B cell (primary cell): ENCODE results near the gene RBP4. TPM values are rescaled to one million over a fixed set of nuclear protein-coding genes. Genes with fewer than 3 reads are reported as not detected.

Experiments used
- ATAC-seq: fragments of 200-7000 bp; cut with Tn5 transposase; one replicate; pipeline ENCODE4 v1.10.0; 2021; ENCODE audit warnings: low read depth, mild to moderate bottlenecking, moderate number of reproducible peaks, moderate library complexity
- CTCF ChIA-PET: fragments of 350-600 bp; sonication (Branson Sonifier 250); formaldehyde crosslinking; loops from one replicate; lab custom pipeline; 2021; ENCODE audit warnings: antibody characterized with exemption, inconsistent platforms; lab: Charles Lee
- POLR2A ChIA-PET: fragments of 350-600 bp; sonication (Branson Sonifier 250); formaldehyde crosslinking; loops from one replicate; lab custom pipeline; 2021; ENCODE audit warnings: antibody characterized with exemption; lab: Charles Lee
- DNase-seq: peaks from one replicate; pipeline ENCODE4 v3.0.0; 2013
- H2AFZ ChIP-seq: 2 replicates; pipeline ENCODE4 v1.6.1; 2012; ENCODE audit warnings: mild to moderate bottlenecking, low read depth, low read length; ENCODE audit not compliant: insufficient read depth, poor library complexity, severe bottlenecking
- H3K27ac ChIP-seq, 2 donors: 1 replicate in 1 of 2; 2 replicates in 1 of 2; pipeline ENCODE4 v1.5.1; 2012 to 2013; ENCODE audit warnings: low read length in 2 of 2, mild to moderate bottlenecking in 2 of 2, moderate library complexity in 1 of 2
- H3K27me3 ChIP-seq, 4 experiments: fragments of 200-600 bp in 1 of 4; sonication (generic) in 1 of 4; replicated peaks in 1 of 4; 1 replicate in 2 of 4; 2 replicates in 2 of 4; pipeline versions ENCODE4 v1.6.1 to v1.7.0; 2013 to 2016; ENCODE audit warnings: low read length in 3 of 4, mild to moderate bottlenecking in 2 of 4, mixed read lengths in 1 of 4, moderate library complexity in 1 of 4; ENCODE audit not compliant: insufficient read depth in 4 of 4, control insufficient read depth in 3 of 4; ENCODE audit errors: control extremely low read depth in 1 of 4
- H3K36me3 ChIP-seq, 2 experiments: replicated peaks in 1 of 2; 1 replicate in 1 of 2; 2 replicates in 1 of 2; pipeline versions ENCODE4 v1.6.1 to v1.7.1; 2013; ENCODE audit warnings: low read length in 1 of 2; ENCODE audit not compliant: insufficient read depth in 2 of 2, control insufficient read depth in 1 of 2; ENCODE audit errors: control extremely low read depth in 1 of 2, extremely low read depth in 1 of 2
- H3K4me1 ChIP-seq, 2 donors: fragments of 200-600 bp in 1 of 2; sonication (generic) in 1 of 2; 1 replicate in 1 of 2; 2 replicates in 1 of 2; pipeline versions ENCODE4 v1.5.1 to v1.6.1; 2013 to 2017; ENCODE audit warnings: low read length in 2 of 2; ENCODE audit not compliant: control insufficient read depth in 2 of 2, insufficient read depth in 2 of 2
- H3K4me2 ChIP-seq: replicated peaks from 2 replicates; pipeline ENCODE3; 2012; ENCODE audit warnings: mild to moderate bottlenecking, low read depth, low read length; ENCODE audit not compliant: poor library complexity, severe bottlenecking
- H3K4me3 ChIP-seq, 5 experiments: fragments of 200-600 bp in 1 of 5; sonication (generic) in 1 of 5; 1 replicate in 3 of 5; 2 replicates in 2 of 5; pipeline versions ENCODE4 v1.5.1 to v1.7.0; 2011 to 2016; ENCODE audit warnings: low read length in 4 of 5, mild to moderate bottlenecking in 4 of 5, low read depth in 2 of 5, control low read depth in 1 of 5, moderate library complexity in 1 of 5; ENCODE audit not compliant: insufficient read depth in 1 of 5; ENCODE audit errors: control extremely low read depth in 1 of 5, extremely low read depth in 1 of 5
- H3K79me2 ChIP-seq: fragments of 200-600 bp; sonication (generic); one replicate; pipeline ENCODE4 v1.6.0; 2016; ENCODE audit warnings: low read length; ENCODE audit not compliant: control insufficient read depth, insufficient read depth
- H3K9ac ChIP-seq: fragments of 200-600 bp; sonication (generic); 2 replicates; pipeline ENCODE4 v1.6.1; 2017; ENCODE audit warnings: mild to moderate bottlenecking, low read length, moderate library complexity
- H3K9me3 ChIP-seq, 3 donors: one replicate each; pipeline versions ENCODE4 v1.6.1 to v1.7.1; 2013; ENCODE audit warnings: low read length in 2 of 3; ENCODE audit not compliant: control insufficient read depth in 2 of 3, insufficient read depth in 1 of 3; ENCODE audit errors: control extremely low read depth in 1 of 3
- H4K20me1 ChIP-seq: 2 replicates; pipeline ENCODE4 v1.6.0; 2012; ENCODE audit warnings: mild to moderate bottlenecking, low read length; ENCODE audit not compliant: insufficient read depth, control insufficient read depth, poor library complexity, severe bottlenecking
- H3K27ac Mint-ChIP-seq: one replicate; pipeline ENCODE4 v1.8.0; 2021; ENCODE audit warnings: mixed read lengths
- H3K27me3 Mint-ChIP-seq: one replicate; pipeline ENCODE4 v1.8.0; 2021; ENCODE audit warnings: mixed read lengths
- H3K4me1 Mint-ChIP-seq: one replicate; pipeline ENCODE4 v1.8.0; 2021; ENCODE audit warnings: mixed read lengths
- H3K4me3 Mint-ChIP-seq: one replicate; pipeline ENCODE4 v1.8.0; 2021; ENCODE audit warnings: mixed read lengths
- H3K9me3 Mint-ChIP-seq: one replicate; pipeline ENCODE4 v1.8.0; 2022; ENCODE audit warnings: mixed read lengths; ENCODE audit not compliant: insufficient read depth
- CTCF ChIP-seq: fragments of 200-600 bp; IDR thresholded peaks from one replicate; pipeline ENCODE4 v1.8.0; 2022; ENCODE audit warnings: antibody characterized with exemption, mild to moderate bottlenecking
- EZH2 ChIP-seq: IDR thresholded peaks from 2 replicates; pipeline ENCODE4 v1.6.1; 2012; ENCODE audit warnings: borderline replicate concordance, low read depth, mild to moderate bottlenecking, moderate library complexity, low read length; ENCODE audit not compliant: insufficient read depth, poor library complexity, severe bottlenecking
- WGBS: methylation state at CpG from one replicate; pipeline ENCODE4 v1.1.5; 2013; ENCODE audit warnings: missing lambda C conversion rate; ENCODE audit not compliant: insufficient coverage; 5-methylcytosine and 5-hydroxymethylcytosine counted together
- intact Hi-C: fragments of 100-400 bp; cut with micrococcal nuclease; formaldehyde crosslinking; loops from one replicate; pipeline ENCODE4 v1.10.0; 2022
- polyA plus RNA-seq: library from polyadenylated mRNA; depleted of rRNA; stranded (reverse); fragments of >200 nt; gene quantifications from 2 replicates; pipeline ENCODE4 v1.2.3, GENCODE V29; 2012
- total RNA-seq, 2 donors: library from RNA; stranded (reverse); fragments of 120-200 nt in 1 of 2; gene quantifications; 1 replicate in 1 of 2; 2 replicates in 1 of 2; pipeline versions ENCODE4 v1.2.3 to v1.2.4, GENCODE V29; 2013 to 2022

Gene RBP4
- total and polyA plus RNA-seq, 2 donors (not counting 1 experiment from before 2014, with no cell fraction given): not detected

GRCh38 chr10:93620925-93621324 is 19.9 kb upstream of the RBP4 start:
- Histone ChIP-seq H3K27ac (no peak overlapping the region), H2AFZ (no peak overlapping the region), H3K9me3 (no peaks in the 10 kb centered on the region), H4K20me1 (no peaks in the 10 kb centered on the region), H3K9ac (no peak overlapping the region), H3K79me2 (no peaks in the 10 kb centered on the region), H3K4me1 (peaks cover 2 to 4% of the 10 kb centered on the region in 2 donors), H3K4me2 (no peak overlapping the region), H3K27me3 (peaks cover 0 to 5% (median 0%) of the 10 kb centered on the region in 4 experiments), H3K36me3 (no peaks in the 10 kb centered on the region), H3K4me3 (no peak overlapping the region)
- H3K4me3 Mint-ChIP-seq: no peak overlapping the region
- H3K4me1 Mint-ChIP-seq: peaks cover 5% of the 10 kb centered on the region
- H3K27me3 Mint-ChIP-seq: peaks cover 13% of the 10 kb centered on the region
- no peak overlapping the region for H3K27ac Mint-ChIP-seq
- 70% methylated on average over 4 of the region's 7 CpGs for WGBS
- no peak for TF ChIP-seq EZH2
- no peak for TF ChIP-seq CTCF
- ChIA-PET POLR2A (no interaction called here), CTCF (no interaction called here)
- H3K9me3 Mint-ChIP-seq: no peaks in the 10 kb centered on the region
- DNase-seq (no peak), ATAC-seq (no peak)
- intact Hi-C loops: no loop called here

- Histone ChIP-seq H3K4me3 (peak overlapping the region in 3 of 5 experiments; percentile 2 to 26 (median 13)), H3K36me3 (no peaks in the 10 kb centered on the region), H4K20me1 (no peaks in the 10 kb centered on the region), H3K9ac (peak overlapping the region; percentile 29), H3K4me2 (peak overlapping the region; percentile 53), H3K79me2 (no peaks in the 10 kb centered on the region), H3K4me1 (peaks cover 8 to 11% of the 10 kb centered on the region in 2 donors), H3K9me3 (no peaks in the 10 kb centered on the region), H3K27ac (no peak overlapping the region), H2AFZ (peak overlapping the region; percentile 52), H3K27me3 (no peaks in the 10 kb centered on the region)
- H3K27ac Mint-ChIP-seq: no peak overlapping the region
- no peaks in the 10 kb centered on the region for H3K9me3 Mint-ChIP-seq
- intact Hi-C loops: no loop called here
- ChIA-PET CTCF (interaction anchor here (0.7 kb wide), 1 partner anchor 1243 kb away, joined by 4 read pairs; no protein-coding TSS in a partner anchor), POLR2A (no interaction called here)
- no peak for TF ChIP-seq CTCF
- TF ChIP-seq EZH2: no peak
- H3K27me3 Mint-ChIP-seq: peaks cover 7% of the 10 kb centered on the region
- peaks cover 13% of the 10 kb centered on the region for H3K4me1 Mint-ChIP-seq
- H3K4me3 Mint-ChIP-seq: peak overlapping the region; percentile 69
- DNase-seq (peak; percentile 9), ATAC-seq (no peak)
- WGBS: 15% methylated on average over 4 of the region's 9 CpGs
These were observed 14.7 kb upstream of the RBP4 start for GRCh38 chr10:93615576-93616235.
